Fibroblast of upper back skin (primary cell): ENCODE data around the gene DLX3.
A peak's percentile ranks its signal among the peaks of the same experiment; 100 is the strongest.

ENCODE experiments used
- DNase-seq: peaks from one replicate; pipeline ENCODE4 v3.0.0-alpha.2; 2013

The DLX3 gene

DNA sequence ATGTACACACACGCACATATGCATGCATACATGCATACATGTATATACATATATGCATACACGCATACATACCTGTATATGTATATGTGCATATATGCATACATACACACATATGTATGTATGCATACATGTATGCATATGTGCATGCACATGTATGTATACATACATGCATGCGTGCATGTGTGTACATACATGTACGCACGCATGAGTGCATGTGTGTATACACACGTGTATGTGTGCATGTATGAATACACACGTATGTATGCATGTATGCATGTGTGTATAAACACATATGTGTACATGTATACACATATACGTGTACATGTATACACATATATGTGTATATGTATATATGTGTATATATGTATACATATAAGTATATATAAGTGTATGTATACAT, 28.5 kb upstream of the DLX3 start:
- no peak for DNase-seq

DNA sequence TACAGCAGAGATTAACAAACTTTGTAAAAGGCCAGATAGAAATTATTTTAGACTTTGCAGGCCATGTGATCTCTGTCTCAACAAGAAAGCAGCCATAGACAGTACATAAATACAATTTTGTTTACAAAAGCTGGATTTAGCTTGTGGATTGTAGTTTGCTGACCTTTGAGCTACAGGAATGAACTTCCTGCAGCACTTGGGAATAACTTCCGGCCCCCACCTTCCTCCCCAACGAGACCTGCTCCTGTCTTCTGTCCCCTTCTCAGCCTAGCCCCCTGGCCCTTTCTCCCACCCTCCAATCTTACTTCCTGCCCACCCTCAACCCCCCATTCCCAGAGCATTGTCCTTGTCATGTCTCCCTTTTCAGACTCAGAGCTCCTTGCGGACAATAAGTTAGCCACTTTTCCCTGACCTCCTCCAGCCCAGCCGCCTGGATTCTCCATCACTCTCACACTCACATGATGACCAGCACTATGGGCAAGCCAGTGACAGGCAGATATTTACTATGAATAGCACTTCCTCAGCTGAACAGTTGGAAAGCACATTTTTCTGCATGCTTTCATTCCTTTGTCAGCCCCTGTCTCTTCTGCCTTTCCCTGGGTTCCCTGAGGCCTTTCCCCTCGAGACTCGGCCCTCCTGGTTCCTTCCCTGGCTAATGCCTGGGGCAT, 27.6 kb upstream of the DLX3 start:
- DNase-seq: no peak

DNA sequence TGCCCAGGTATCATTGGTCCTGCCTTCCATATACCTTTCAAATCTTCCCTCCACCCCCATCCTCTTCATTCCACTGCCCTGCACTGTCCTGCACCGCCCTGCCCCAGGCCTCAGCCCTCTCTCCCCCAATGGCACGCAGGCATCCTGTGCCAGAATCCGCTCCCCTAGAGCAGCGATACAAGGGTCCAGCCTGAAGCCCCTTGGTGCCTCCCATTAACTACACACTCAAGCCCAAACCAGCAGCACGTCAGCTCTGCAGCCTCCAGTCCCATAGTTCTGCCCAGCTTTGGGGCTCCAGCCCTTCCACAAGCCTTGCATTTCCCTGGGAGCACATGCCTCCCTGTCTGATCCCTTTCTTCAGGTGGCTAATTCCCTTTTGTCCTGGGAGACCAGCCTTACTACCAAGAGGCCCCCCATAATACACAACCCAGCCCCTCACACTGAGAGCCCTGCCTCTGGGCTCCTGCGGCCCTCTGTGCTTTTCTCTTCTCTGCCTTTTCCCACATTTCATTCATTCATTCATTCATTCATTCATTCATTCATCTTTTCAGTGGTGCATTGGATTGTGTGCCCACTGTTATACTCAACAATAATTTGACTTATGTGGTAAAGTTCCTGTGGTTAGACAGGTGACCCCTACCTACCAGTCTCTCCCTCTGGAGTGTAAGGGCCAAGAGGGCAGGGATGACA, 26.8 kb upstream of the DLX3 start:
- DNase-seq: no peak

DNA sequence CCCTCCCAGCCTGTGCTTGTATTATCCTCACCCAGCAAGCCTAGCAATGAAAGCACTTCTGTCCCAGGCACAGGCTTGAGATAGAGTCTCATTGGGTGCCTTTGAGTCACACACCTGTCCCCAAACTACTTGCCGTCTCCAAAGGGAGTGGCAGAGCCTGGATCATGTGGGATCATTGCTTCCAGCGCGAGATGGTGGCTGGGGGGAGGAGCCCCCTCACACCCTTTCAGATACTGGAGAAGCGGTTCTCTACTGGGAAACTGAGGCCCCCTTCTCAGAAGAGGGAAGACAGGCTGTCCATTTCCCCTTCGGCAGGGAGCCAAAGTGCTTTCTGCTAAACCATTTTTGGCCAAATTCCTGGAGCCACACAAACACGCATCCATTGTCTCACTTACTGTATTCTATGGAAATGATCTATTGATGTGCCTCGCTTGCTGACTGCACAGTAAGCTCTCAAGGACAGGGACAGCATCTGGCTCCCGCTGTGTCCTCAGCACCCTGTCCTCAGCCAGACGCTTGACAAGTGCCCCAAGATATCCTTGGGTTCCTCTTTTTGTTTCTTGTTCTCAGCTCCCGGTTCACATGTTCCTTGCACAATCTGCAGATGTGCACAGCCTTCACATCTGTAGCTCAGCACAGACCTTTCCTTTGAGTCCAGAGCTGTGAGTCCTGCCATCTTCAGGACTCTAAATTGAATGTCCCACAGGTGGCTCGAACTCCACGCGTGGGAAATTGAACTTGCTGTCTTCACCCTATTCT, 26.0 kb upstream of the DLX3 start:
- DNase-seq: no peak

DNA sequence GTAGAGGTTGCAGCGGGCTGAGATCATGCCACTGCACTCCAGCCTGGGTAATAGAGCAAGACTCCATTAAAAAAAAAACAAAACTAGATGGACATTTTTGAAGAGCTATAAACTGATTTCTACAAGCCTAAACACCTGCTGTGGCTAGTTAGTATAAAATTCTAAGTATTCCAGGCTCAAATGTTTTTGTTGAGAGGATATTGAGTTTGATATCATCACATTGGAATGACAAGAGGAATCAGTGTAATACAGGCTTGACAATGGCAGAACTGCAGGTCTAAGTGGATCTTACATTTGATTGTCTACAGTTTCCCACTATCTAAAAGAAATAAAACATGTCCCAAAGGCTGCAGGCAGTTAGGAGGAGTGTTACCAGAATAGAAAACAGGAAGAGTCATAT, 23.9 kb upstream of the DLX3 start:
- no peak for DNase-seq

DNA sequence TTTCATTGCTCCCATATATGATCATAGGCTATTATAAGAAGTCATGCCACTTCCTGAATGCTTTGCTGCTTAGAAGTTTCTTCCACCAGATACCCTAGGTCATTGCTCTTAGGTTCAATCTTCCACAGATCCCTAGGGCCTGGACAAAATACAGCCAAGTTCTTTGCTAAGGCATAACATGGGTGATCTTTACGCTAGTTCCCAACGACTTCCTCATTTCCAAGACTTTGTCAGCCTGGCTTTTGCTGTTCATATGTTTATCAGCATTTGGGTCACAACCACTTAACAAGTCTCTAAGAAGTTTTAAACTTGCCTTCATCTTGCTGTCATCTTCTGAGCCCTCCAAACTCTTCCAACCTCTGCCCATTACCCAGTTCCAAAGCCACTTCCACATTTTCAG, 20.1 kb upstream of the DLX3 start:
- DNase-seq: no peak

DNA sequence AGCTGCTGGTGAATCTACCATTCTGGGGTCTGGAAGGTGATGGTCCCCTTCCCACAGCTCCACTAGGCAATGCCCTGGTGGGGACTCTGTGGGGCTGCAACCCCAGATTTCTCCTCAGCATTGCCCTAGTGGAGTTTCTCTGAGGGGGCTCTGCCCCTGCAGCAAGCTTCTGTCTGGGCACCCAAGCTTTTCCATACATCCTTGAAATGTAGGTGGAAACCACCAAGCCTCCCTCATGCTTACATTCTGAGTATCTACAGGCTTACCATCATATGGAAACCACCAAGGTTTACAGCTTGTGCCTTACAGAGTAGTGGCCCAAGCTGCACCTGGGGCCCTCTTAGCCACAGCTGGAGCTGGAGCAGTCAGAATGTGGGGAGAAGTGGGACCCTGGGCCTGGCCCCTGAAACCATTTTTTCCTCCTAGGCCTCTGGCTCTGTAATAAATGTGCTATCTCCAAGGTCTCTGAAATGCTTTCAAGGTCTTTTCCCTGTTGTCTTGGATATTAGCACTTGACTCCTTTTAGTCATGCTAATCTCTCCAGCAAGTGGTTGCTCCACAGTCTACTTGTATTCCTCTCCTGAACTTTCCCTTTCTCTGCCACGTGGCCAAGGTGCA, 19.6 kb upstream of the DLX3 start:
- DNase-seq: no peak

DNA sequence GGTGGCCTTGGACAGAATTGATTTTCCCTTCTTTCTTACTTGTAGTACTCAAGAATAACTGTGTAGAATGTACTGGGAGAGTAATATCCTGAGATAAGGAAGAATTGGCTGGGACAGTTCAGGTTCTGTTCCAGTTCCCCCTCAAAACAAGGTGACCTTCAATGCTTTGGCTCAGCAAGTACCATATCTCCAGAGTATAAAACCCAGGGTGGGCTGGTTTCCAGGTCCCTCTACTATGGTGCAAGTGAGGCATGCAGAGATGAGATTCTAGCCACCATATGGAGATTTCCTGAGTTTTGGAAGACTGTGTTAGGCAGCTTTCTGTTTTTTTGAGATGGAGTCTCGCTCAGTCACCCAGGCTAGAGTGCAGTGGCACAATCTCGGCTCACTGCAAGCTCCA, 18.1 kb upstream of the DLX3 start:
- no peak for DNase-seq

DNA sequence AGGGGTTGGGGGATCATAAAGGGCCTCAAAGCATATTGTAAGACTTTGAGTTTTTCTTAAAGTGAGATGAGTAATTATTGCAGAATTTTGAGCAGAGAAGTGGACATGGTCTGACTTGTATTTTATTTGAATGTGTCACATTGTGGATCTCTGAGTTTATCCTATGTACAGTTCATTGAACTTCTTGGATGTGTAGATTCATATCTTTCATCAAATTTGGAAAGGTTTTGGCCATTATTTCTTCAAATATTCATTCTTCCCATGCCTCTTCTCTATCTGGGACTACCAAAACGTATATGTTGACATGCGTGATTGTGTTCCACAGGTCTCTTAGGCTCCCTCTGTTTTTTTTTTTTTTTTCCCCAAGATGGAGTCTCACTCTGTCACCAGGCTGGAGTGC, 14.3 kb upstream of the DLX3 start:
- no peak for DNase-seq

DNA sequence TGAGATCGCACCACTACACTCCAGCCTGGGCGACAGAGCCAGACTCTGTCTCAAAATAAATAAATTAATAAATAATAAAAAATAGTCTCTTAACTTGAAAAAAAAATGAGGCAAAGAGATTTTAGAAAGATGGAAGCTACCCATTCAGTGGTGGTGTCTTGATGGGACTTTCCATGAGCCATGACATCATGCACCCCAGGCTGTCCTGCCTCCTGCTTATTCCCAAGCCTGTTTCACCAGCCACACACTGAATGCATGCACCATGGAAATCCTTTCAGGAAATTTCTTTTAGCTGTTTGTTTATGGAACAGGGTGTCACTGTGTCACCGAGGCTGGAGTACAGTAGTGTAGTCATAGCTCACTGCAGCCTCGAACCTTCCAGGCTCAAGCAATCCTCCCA, 8.9 kb upstream of the DLX3 start:
- no peak for DNase-seq

DNA sequence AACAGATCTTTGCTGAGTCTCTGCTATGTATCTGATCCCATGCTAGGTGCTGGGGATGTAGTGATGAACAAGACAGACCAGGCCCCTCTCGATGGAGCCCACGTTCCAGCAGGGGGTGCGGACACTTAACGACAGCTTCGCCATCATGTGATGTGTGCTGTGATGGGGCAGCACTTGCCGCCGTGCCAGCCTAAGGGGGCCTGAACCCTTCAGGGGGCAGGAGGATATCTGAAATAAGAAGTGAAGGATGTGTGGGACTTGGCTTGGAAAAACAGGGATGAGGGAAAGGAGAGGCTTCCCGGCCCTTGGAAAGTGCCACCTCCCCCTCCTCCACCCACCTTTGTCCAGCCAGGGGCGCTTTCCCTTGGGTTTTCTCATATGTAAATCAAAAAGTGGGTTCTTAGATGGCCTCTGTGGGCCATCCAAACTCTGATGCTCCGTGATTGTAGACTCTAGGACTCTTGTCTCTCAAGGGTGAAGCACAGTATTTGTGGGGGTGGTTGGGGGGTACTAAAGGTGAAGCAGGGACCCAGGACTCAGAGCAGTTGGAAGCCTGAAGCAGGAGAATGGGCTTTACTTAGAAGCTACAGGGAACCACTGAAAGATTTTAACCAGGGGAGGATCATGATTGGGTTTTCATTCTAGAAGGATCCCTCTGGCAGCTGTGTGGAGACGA, 4.0 kb upstream of the DLX3 start:
- no peak for DNase-seq

DNA sequence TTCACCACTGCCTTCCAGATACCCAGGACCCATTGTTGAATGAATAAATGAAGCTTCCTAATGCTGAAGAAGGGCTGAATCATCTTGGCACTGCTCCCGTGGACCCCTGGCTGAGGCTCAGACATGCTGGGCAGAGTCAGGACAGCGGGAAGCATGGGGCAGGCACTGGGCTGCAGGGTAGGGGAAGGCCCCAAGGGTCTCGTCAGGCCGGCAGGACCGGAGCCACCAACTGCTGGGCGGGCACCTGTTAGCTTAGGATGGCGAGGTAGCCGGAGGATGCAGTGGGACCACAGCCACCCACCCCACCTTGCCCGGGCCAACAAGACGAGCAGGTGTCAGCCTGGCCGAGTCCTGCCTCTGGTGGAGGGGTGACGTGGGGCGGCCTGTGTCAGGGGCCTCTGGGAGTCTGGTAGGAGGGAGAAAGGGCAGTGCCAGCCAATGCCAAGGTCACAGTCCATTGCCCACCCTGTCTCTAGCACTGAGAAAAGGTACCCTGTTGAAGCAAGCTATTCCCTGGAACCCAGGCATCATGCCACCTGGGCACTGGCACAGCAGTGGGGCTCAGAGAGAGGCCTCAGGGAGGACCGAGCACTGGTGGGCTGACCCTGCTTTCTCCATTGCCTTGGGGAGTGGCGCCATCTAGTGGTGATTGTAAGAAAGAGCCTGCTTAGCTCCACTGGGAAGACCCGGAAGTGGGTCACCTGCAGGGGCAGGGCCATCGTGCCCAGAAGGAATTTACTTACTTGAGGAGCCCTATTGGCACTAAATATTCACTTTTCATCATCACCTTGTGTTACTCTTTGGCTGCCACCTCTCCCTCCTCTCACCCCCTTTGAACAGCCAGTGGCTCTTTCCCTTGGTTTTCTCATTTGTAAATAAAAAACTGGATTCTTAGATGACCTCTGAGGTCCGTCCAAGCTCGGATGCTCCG, 3.0 kb upstream of the DLX3 start:
- DNase-seq: peak; percentile 85

DNA sequence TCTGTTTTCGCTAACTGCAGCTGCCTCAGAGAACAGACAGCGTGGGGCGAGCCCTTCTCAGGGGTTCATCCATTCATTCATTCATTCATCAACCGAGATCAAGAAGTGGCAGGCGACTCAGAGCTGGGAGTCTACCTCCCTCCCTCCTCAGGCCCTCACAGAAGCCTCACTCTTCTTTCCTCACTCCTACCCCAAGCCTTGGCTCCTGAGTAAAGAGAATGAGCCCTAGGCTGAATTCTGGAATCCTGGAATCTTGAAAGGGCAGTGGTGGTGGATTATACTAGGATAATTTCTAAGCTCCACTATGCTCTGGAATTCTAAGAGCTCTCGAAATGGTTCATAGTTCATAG, 2.3 kb upstream of the DLX3 start:
- DNase-seq: no peak

DNA sequence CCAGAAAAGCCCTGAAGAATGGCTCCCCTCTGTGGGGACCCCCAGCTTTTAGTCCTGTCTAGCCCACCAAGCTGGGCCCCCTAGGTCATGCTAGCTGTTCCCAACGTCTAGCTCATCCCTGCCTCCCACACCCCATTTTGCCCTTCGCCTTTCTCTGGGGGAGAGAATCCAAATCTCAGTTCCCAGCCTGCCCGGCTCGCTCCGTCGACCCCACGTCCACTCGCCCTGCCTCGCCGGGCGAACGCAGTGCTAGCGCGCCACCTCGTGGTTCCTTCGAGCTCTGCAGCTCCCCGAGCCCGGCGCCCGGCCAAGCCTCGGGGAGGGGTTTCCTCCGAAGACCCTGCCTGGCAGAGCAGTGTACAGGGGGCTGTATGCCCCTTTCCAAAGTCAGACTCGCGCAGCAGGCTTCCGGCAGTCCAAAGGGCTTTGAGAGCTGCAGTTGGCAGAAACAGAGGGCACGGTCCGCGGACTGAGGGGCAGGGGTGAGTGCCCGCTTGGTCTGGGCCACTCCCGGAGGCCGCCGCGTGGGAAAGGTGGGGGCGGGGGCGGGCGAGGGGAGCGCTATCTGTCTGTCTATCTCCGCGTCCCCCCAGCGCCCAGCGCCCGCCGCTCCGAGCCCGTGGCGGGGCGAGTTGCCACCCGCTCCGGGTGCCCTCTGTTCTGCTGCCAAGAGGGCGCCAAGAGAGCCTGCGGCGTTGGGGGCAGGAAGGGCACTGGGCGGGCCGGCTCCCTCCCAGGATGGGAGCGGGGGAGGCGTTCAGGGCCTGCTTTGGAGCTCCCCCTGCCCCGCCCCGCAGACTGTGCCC, 1.7 kb upstream of the DLX3 start:
- DNase-seq: peak; percentile 25

DNA sequence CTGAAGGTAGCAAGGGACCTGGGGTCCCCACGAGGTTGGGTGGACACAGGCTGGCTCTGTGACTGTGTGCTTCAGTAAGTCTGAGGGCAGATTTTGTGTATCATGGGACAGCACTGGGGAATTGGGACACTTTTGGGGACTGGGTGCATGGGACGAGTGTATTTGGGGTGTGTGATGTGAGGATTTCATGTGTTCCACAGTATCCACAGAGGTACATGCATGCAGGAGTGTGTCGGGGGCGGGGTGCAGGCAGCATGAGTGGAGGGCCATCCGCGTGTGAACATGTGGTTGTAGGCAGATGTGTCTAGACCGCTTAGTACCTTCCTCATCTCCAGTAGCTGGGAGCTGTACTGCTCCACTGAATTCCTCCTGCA, 1.1 kb upstream of the DLX3 start:
- no peak for DNase-seq

DNA sequence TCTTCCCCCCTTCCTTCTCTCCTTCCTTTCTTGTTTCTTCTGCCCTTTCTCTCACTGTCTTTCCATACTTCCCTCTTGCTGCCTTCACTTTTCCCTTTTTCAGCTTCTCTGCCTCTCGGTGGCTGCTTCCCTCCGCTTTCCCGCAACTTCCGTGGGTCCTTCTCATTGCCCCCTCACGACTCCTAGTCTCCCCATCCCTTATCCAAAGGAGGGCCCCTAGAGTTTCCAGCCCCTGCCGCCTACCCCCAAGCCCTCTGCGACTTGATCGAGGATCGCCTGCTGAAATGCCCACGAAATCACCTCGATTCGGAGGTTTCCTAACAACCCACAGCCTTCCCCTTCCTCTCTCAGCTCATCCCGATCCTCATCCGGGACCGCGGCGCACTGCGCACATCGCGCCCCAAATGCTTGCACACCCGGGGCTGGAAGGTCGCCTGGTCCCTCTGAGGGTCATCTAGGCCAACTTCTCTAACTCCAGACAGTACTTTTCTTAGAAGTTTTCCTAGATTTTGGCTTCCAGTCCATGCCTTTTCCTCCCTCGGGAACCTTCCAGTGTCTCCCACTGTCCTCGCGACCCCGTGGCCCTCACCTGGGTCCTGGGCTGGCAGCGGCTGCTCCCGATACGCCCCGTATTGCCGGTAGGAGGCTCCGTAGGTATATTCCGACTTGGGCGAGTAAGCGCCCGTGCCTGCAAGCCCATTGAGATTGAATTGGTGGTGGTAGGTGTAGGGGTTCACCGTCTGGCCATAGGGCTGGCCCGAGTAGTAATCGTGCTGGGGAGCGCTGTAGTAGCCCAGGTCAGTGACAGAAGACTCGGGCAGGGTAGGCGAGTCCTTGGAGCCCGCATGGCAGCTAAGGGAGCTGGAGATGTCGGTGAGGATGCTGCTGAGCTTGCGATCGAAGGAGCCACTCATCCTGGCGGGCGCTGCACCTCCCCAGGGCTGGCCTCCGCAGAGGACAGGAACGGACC, 654 bp downstream of the DLX3 start:
- no peak for DNase-seq

DNA sequence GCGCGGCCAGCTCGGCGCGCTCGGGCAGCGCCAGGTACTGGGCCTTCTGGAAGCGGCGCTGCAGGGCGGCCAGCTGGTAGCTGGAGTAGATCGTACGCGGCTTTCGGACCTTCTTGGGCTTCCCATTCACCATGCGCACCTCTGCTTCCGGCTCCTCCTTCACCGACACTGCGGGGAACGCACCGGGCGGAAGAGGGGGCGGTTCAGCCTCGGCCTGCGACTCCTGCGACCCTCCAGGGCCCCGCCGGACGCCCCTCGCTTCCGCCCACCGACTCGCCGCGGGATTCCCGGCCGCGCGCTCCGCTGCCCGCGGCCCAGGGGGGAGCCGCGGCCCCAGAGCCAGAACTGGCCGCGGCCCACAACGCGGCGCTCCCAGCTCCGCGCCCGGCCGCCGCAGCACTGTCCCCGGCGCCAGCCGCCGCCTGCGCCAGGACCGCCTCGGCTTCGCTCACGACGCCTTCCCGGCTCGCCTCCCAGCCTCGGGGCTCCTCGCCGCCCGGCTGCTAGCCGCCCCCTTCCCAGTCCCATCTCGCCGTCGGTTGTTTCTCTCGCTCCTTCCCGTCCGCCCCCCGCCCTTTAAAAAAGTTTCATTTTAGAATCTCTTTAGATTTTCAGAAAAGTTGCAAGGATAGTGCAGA, 1.5 kb downstream of the DLX3 start:
- DNase-seq: no peak

DNA sequence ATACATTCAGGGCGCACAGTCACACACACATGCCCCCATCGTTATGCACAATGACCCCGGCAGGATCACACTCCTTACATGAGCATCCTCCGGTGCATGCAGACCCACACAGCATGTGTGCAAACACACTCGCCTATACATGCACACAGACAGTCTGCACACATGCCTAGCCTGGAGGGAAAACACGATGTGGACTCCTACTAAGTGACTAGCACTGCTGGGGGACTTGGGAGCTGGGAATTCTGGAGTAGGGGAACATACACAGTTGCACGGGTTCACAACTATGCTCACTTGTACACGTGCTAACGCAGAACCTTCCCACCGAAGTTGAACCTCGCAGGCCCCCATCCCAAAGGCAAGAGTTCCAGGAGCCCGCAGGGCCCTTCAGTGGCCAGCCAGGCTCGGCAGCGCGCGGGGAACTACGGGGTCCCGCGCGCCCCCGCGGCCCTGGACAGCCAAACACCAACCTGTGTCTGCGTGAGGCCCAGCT, 2.0 kb downstream of the DLX3 start:
- DNase-seq: no peak

DNA sequence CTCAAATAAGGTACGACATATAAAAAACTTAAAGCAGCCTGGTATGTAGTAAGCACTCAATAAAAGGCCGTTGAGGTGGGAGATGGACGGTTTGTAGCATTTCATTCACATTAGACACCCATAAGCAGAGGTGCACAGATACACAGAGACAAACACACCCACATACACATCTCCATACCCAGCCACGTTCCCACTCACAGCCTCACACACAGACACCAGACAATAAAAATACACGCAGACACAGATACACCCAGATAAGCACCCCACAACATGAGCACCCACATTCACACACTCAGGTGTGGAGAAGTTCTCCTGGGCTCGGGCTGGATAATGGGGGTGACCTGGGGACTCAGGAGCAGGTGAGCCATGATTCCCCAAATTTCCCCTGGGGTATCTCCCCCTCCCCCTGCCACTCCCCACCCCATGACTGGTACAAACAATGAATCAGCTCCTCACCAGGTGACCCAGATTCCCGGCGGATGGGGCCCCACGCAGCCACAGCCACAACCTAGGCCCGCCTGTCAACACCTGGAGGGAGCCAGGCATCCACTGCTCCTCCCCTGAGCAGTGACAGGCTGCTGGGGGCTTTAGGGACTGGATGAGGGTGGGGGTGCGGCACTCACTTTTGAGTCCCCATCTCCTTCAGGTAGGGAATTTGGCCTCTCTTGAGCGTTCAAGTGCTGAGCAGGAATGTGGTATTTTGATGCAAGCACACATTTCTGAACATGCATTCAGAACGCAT, 2.7 kb downstream of the DLX3 start:
- DNase-seq: no peak
